ENCODE data around the gene RIBC2.

RIBC2 gene

GRCh38 chr22:45458532-45458931 is 45.0 kb downstream of the RIBC2 start:
- TF ChIP-seq TCF4 (CRISPR knock-in tag; IDR thresholded peaks at IDR 0.05; ENCODE audit: borderline replicate concordance), result no peak
- TF ChIP-seq CSDC2 (CRISPR knock-in tag; IDR thresholded peaks at IDR 0.05), result no peak
- TF ChIP-seq ZNF565 (CRISPR knock-in tag; conservative IDR thresholded peaks at IDR 0.05; ENCODE audit: low read depth), result no peak
- TF ChIP-seq ZNF70 (CRISPR knock-in tag; IDR thresholded peaks at IDR 0.05), result no peak
- no peak for TF ChIP-seq POU6F1 (CRISPR knock-in tag; IDR thresholded peaks at IDR 0.05; ENCODE audit: borderline replicate concordance, low read depth)
- TF ChIP-seq PPARA (CRISPR knock-in tag; IDR thresholded peaks at IDR 0.05; ENCODE audit: borderline replicate concordance), result no peak
- no peak for TF ChIP-seq ZFP30 (CRISPR knock-in tag; IDR thresholded peaks at IDR 0.05)
- no peak for TF ChIP-seq TOX (CRISPR knock-in tag; IDR thresholded peaks at IDR 0.05; ENCODE audit: borderline replicate concordance)
- no peak for TF ChIP-seq ZNF8 (CRISPR knock-in tag; IDR thresholded peaks at IDR 0.05)
- TF ChIP-seq, protein P1, sequence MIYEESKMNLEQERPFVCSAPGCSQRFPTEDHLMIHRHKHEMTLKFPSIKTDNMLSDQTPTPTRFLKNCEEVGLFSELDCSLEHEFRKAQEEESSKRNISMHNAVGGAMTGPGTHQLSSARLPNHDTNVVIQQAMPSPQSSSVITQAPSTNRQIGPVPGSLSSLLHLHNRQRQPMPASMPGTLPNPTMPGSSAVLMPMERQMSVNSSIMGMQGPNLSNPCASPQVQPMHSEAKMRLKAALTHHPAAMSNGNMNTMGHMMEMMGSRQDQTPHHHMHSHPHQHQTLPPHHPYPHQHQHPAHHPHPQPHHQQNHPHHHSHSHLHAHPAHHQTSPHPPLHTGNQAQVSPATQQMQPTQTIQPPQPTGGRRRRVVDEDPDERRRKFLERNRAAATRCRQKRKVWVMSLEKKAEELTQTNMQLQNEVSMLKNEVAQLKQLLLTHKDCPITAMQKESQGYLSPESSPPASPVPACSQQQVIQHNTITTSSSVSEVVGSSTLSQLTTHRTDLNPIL (CRISPR knock-in tag; IDR thresholded peaks at IDR 0.05; ENCODE audit: low read depth), result no peak
- no peak for TF ChIP-seq ISL1 (CRISPR knock-in tag; IDR thresholded peaks at IDR 0.05)
- TF ChIP-seq, protein P2, sequence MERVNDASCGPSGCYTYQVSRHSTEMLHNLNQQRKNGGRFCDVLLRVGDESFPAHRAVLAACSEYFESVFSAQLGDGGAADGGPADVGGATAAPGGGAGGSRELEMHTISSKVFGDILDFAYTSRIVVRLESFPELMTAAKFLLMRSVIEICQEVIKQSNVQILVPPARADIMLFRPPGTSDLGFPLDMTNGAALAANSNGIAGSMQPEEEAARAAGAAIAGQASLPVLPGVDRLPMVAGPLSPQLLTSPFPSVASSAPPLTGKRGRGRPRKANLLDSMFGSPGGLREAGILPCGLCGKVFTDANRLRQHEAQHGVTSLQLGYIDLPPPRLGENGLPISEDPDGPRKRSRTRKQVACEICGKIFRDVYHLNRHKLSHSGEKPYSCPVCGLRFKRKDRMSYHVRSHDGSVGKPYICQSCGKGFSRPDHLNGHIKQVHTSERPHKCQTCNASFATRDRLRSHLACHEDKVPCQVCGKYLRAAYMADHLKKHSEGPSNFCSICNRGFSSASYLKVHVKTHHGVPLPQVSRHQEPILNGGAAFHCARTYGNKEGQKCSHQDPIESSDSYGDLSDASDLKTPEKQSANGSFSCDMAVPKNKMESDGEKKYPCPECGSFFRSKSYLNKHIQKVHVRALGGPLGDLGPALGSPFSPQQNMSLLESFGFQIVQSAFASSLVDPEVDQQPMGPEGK (CRISPR knock-in tag; IDR thresholded peaks at IDR 0.05; ENCODE audit: borderline replicate concordance), result no peak
- no peak for TF ChIP-seq ZC3H10 (CRISPR knock-in tag; IDR thresholded peaks at IDR 0.05)
- TF ChIP-seq, protein P3, sequence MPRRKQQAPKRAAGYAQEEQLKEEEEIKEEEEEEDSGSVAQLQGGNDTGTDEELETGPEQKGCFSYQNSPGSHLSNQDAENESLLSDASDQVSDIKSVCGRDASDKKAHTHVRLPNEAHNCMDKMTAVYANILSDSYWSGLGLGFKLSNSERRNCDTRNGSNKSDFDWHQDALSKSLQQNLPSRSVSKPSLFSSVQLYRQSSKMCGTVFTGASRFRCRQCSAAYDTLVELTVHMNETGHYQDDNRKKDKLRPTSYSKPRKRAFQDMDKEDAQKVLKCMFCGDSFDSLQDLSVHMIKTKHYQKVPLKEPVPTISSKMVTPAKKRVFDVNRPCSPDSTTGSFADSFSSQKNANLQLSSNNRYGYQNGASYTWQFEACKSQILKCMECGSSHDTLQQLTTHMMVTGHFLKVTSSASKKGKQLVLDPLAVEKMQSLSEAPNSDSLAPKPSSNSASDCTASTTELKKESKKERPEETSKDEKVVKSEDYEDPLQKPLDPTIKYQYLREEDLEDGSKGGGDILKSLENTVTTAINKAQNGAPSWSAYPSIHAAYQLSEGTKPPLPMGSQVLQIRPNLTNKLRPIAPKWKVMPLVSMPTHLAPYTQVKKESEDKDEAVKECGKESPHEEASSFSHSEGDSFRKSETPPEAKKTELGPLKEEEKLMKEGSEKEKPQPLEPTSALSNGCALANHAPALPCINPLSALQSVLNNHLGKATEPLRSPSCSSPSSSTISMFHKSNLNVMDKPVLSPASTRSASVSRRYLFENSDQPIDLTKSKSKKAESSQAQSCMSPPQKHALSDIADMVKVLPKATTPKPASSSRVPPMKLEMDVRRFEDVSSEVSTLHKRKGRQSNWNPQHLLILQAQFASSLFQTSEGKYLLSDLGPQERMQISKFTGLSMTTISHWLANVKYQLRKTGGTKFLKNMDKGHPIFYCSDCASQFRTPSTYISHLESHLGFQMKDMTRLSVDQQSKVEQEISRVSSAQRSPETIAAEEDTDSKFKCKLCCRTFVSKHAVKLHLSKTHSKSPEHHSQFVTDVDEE (CRISPR knock-in tag; IDR thresholded peaks at IDR 0.05), result no peak
- no peak for TF ChIP-seq ARNTL (CRISPR knock-in tag; IDR thresholded peaks at IDR 0.05; ENCODE audit: borderline replicate concordance, low read depth)
- TF ChIP-seq, protein P4, sequence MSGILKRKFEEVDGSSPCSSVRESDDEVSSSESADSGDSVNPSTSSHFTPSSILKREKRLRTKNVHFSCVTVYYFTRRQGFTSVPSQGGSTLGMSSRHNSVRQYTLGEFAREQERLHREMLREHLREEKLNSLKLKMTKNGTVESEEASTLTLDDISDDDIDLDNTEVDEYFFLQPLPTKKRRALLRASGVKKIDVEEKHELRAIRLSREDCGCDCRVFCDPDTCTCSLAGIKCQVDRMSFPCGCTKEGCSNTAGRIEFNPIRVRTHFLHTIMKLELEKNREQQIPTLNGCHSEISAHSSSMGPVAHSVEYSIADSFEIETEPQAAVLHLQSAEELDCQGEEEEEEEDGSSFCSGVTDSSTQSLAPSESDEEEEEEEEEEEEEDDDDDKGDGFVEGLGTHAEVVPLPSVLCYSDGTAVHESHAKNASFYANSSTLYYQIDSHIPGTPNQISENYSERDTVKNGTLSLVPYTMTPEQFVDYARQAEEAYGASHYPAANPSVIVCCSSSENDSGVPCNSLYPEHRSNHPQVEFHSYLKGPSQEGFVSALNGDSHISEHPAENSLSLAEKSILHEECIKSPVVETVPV (CRISPR knock-in tag; IDR thresholded peaks at IDR 0.05), result no peak
- TF ChIP-seq SNAI2 (CRISPR knock-in tag; IDR thresholded peaks at IDR 0.05), result no peak
- no peak for TF ChIP-seq ESRRG (CRISPR knock-in tag; IDR thresholded peaks at IDR 0.05)
- TF ChIP-seq GLIS3 (CRISPR knock-in tag; IDR thresholded peaks at IDR 0.05), result no peak
- ATAC-seq, result no peak

DNA sequence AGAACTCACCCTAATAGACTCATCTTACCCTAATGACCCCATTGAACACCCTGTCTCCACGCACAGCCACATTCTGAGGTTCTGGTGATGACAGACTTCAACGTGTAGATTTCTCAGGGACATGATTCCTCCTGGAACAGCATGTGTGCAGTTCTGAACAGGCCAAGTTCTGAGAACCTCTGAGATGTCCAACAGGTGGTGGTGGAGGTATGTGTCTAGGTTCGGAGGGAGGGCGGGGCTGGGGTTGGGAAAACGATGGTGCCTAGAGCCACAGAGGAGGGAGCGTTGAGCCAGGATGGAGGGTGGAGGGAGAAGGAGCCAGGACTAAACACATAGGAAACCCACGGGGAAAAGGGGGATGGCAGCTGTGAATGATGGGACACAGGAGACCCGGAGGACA is 45.7 kb downstream of the RIBC2 start:
- no peak for ATAC-seq
- TF ChIP-seq ISL1 (CRISPR knock-in tag; IDR thresholded peaks at IDR 0.05) (no peak), ZC3H10 (CRISPR knock-in tag; IDR thresholded peaks at IDR 0.05) (no peak), CSDC2 (CRISPR knock-in tag; IDR thresholded peaks at IDR 0.05) (no peak), GLIS3 (CRISPR knock-in tag; IDR thresholded peaks at IDR 0.05) (no peak), ESRRG (CRISPR knock-in tag; IDR thresholded peaks at IDR 0.05) (no peak), ARNTL (CRISPR knock-in tag; IDR thresholded peaks at IDR 0.05; ENCODE audit: borderline replicate concordance, low read depth) (no peak), ZFP3 (CRISPR knock-in tag; IDR thresholded peaks at IDR 0.05) (no peak), PPARA (CRISPR knock-in tag; IDR thresholded peaks at IDR 0.05; ENCODE audit: borderline replicate concordance) (no peak)
- TF ChIP-seq, protein P4 (CRISPR knock-in tag; IDR thresholded peaks at IDR 0.05), result no peak
- TF ChIP-seq, protein P2 (CRISPR knock-in tag; IDR thresholded peaks at IDR 0.05; ENCODE audit: borderline replicate concordance), result no peak
- TF ChIP-seq, protein P3 (CRISPR knock-in tag; IDR thresholded peaks at IDR 0.05), result no peak
- TF ChIP-seq, protein P1 (CRISPR knock-in tag; IDR thresholded peaks at IDR 0.05; ENCODE audit: low read depth), result no peak
